GM12878 (cell line): ENCODE results near the gene FFAR1. TPM values are rescaled to one million over a fixed set of nuclear protein-coding genes. Genes with fewer than 3 reads are reported as not detected.

Experiments
- ATF2 ChIP-seq: IDR thresholded peaks from 2 replicates; pipeline ENCODE4 v1.6.1; 2012; ENCODE audit warnings: low read length, inconsistent platforms
- BCLAF1 ChIP-seq: fragments of 450-650 bp; IDR thresholded peaks from 2 replicates; pipeline ENCODE4 v1.6.1; 2017; ENCODE audit warnings: antibody characterized with exemption, mild to moderate bottlenecking, moderate library complexity
- BRCA1 ChIP-seq: IDR thresholded peaks from 2 replicates; pipeline ENCODE4 v1.6.1; 2011; ENCODE audit warnings: low read depth, low read length, improper control_type of control experiment
- CREB1 ChIP-seq: IDR thresholded peaks from 2 replicates; pipeline ENCODE4 v1.6.1; 2012; ENCODE audit warnings: low read depth, mild to moderate bottlenecking, inconsistent platforms
- HDAC6 ChIP-seq: fragments of 200-600 bp; sonication (generic); IDR thresholded peaks from one replicate; pipeline ENCODE4 v1.8.0; 2017; ENCODE audit warnings: antibody characterized with exemption; ENCODE audit not compliant: unreplicated experiment
- HDGF ChIP-seq: fragments of 450-650 bp; IDR thresholded peaks from 2 replicates; pipeline ENCODE4 v1.6.1; 2016; ENCODE audit warnings: antibody characterized with exemption
- MEF2B ChIP-seq: fragments of 450-650 bp; IDR thresholded peaks from 2 replicates; pipeline ENCODE4 v1.6.1; 2018; ENCODE audit warnings: mild to moderate bottlenecking, moderate library complexity; ENCODE audit not compliant: partially characterized antibody, poor library complexity, severe bottlenecking
- MTA2 ChIP-seq: fragments of 450-650 bp; IDR thresholded peaks from 2 replicates; pipeline ENCODE4 v1.6.1; 2016; ENCODE audit warnings: low read depth, mild to moderate bottlenecking, moderate library complexity
- NBN ChIP-seq: fragments of 450-650 bp; IDR thresholded peaks from 2 replicates; pipeline ENCODE4 v1.6.1; 2016
- NFXL1 ChIP-seq: fragments of 450-650 bp; IDR thresholded peaks from 2 replicates; pipeline ENCODE4 v1.6.1; 2017; ENCODE audit warnings: antibody characterized with exemption, mild to moderate bottlenecking, borderline replicate concordance
- NR2F1 ChIP-seq: fragments of 450-650 bp; conservative IDR thresholded peaks from 2 replicates; pipeline ENCODE4 v1.6.1; 2017; ENCODE audit warnings: mild to moderate bottlenecking
- PAX8 ChIP-seq: fragments of 450-650 bp; IDR thresholded peaks from 2 replicates; pipeline ENCODE4 v1.6.1; 2017; ENCODE audit warnings: mild to moderate bottlenecking, moderate library complexity
- PML ChIP-seq: IDR thresholded peaks from 2 replicates; pipeline ENCODE4 v1.6.1; 2012; ENCODE audit warnings: low read length, inconsistent platforms
- POLR2A ChIP-seq: IDR thresholded peaks from 2 replicates; pipeline ENCODE4 v1.6.1; 2011; ENCODE audit warnings: low read depth, mild to moderate bottlenecking, low read length
- RB1 ChIP-seq: fragments of 450-650 bp; formaldehyde crosslinking; IDR thresholded peaks from 2 replicates; pipeline ENCODE4 v1.6.1; 2017; ENCODE audit warnings: mild to moderate bottlenecking, borderline replicate concordance
- SMAD5 ChIP-seq: IDR thresholded peaks from 2 replicates; pipeline ENCODE4 v1.6.1; 2016; ENCODE audit warnings: antibody characterized with exemption, low read depth
- SMC3 ChIP-seq: IDR thresholded peaks from 2 replicates; pipeline ENCODE4 v1.6.1; 2011; ENCODE audit warnings: low read length, improper control_type of control experiment, borderline replicate concordance
- TAF1 ChIP-seq: IDR thresholded peaks from 2 replicates; pipeline ENCODE4 v1.6.1; 2011; ENCODE audit warnings: mild to moderate bottlenecking, low read depth, low read length, borderline replicate concordance
- polyA plus RNA-seq, 11 experiments: library from polyadenylated mRNA; depleted of rRNA in 4 of 11; unstranded in 6 of 11; stranded (reverse) in 5 of 11; fragments of >200 nt; fragmentation: Nextera tagmentation in 4 of 11; fragmentation: Illumina TruSeq in 1 of 11; extraction: Ambion mirVana in 4 of 11; extraction: Trizol in 1 of 11; gene quantifications; 1 replicate in 1 of 11; 2 replicates in 10 of 11; pipeline versions ENCODE4 v1.2.1 to v1.2.3, GENCODE V29; 2011 to 2016; ENCODE audit warnings: inconsistent platforms in 2 of 11, missing spikeins in 2 of 11, low read depth in 1 of 11
- total RNA-seq, 4 experiments: library from RNA; depleted of rRNA in 3 of 4; stranded (reverse); fragments of >200 nt in 3 of 4; fragmentation: Illumina TruSeq in 1 of 4; extraction: Trizol in 1 of 4; gene quantifications; 2 replicates each; pipeline versions ENCODE4 v1.2.1 to v1.2.3, GENCODE V29; 2013 to 2021
- TF ChIP-seq, protein P1 (sequence below): IDR thresholded peaks from 2 replicates; pipeline ENCODE4 v1.6.1; 2011; ENCODE audit warnings: borderline replicate concordance, low read depth, mild to moderate bottlenecking, moderate library complexity, low read length; ENCODE audit not compliant: insufficient read depth, poor library complexity, severe bottlenecking
- TF ChIP-seq, protein P2 (sequence below): IDR thresholded peaks from 2 replicates; pipeline ENCODE4 v1.6.1; 2011; ENCODE audit warnings: mild to moderate bottlenecking, low read depth, low read length, moderate library complexity; ENCODE audit not compliant: insufficient replicate concordance

Gene FFAR1
- total and polyA plus RNA-seq, 10 of the 15 experiments (the other 5 are each of a cell fraction or from before 2014, with no cell fraction given), result 0.05 to 0.62 (median 0.14) TPM; not detected in 2

- TF ChIP-seq, protein P1, sequence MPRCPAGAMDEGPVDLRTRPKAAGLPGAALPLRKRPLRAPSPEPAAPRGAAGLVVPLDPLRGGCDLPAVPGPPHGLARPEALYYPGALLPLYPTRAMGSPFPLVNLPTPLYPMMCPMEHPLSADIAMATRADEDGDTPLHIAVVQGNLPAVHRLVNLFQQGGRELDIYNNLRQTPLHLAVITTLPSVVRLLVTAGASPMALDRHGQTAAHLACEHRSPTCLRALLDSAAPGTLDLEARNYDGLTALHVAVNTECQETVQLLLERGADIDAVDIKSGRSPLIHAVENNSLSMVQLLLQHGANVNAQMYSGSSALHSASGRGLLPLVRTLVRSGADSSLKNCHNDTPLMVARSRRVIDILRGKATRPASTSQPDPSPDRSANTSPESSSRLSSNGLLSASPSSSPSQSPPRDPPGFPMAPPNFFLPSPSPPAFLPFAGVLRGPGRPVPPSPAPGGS, result peak; percentile 32
- TF ChIP-seq SMC3, result peak; percentile 98
- TF ChIP-seq PML, result no peak
- TF ChIP-seq BRCA1, result no peak
- peak; percentile 83 for TF ChIP-seq MEF2B
- no peak for TF ChIP-seq RB1
- TF ChIP-seq PAX8, result no peak
- TF ChIP-seq NR2F1, result peak; percentile 48
- TF ChIP-seq NBN, result peak; percentile 79; the same call in 1 of the 2 replicates
- peak; percentile 79 for TF ChIP-seq CREB1
- TF ChIP-seq POLR2A, result peak; percentile 33; the same call in 1 of the 2 replicates
- peak; percentile 24; the same call in 1 of the 2 replicates for TF ChIP-seq MTA2
- TF ChIP-seq TAF1, result 0 out of 2 replicates have a peak, but pooled peaks have one; percentile 20
- TF ChIP-seq, protein P2, sequence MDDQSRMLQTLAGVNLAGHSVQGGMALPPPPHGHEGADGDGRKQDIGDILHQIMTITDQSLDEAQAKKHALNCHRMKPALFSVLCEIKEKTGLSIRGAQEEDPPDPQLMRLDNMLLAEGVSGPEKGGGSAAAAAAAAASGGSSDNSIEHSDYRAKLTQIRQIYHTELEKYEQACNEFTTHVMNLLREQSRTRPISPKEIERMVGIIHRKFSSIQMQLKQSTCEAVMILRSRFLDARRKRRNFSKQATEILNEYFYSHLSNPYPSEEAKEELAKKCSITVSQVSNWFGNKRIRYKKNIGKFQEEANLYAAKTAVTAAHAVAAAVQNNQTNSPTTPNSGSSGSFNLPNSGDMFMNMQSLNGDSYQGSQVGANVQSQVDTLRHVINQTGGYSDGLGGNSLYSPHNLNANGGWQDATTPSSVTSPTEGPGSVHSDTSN, result no peak
- no peak for TF ChIP-seq ATF2
- peak; percentile 81 for TF ChIP-seq HDGF
- no peak for TF ChIP-seq NFXL1
- no peak for TF ChIP-seq BCLAF1
- no peak for TF ChIP-seq HDAC6
- TF ChIP-seq SMAD5, result no peak
Observed at GRCh38 chr19:35352448-35353304, 5.0 kb downstream of the FFAR1 start (continued).
